Lower leg skin (tissue), 4 donors: Measurements from ENCODE around the gene COX7B. TPM values are rescaled to one million over a fixed set of nuclear protein-coding genes. Genes with fewer than 3 reads are reported as not detected.
"Not testable (repeated sequence)": the region's sequence is repeated elsewhere in the genome, so short reads cannot be mapped to it uniquely, and the experiment has no call there.

Experiments
- DNase-seq, 2 donors: peaks; one replicate each; pipeline ENCODE4 v3.0.0-alpha.2; 2019; ENCODE audit warnings: low spot score in 2 of 2
- H3K4me3 ChIP-seq: fragments of 200-600 bp; sonication (generic); 2 replicates; pipeline ENCODE4 v1.5.1; 2017; ENCODE audit warnings: mild to moderate bottlenecking, low read depth; ENCODE audit not compliant: poor library complexity, severe bottlenecking
- CTCF ChIP-seq, 3 donors: fragments of 450-650 bp; IDR thresholded peaks; one replicate each; pipeline ENCODE4 v1.5.1; 2016; ENCODE audit warnings: antibody characterized with exemption in 3 of 3, mild to moderate bottlenecking in 3 of 3, moderate library complexity in 2 of 3
- POLR2A ChIP-seq, 2 donors: fragments of 450-650 bp; IDR thresholded peaks; one replicate each; pipeline ENCODE4 v1.6.1; 2016 to 2017; ENCODE audit warnings: antibody characterized with exemption in 2 of 2, mild to moderate bottlenecking in 1 of 2, moderate library complexity in 1 of 2
- WGBS, 2 donors: methylation state at CpG; one replicate each; pipeline ENCODE4 v1.1.5; 2018; 5-methylcytosine and 5-hydroxymethylcytosine counted together
- intact Hi-C: fragments of 100-400 bp; cut with DNase I; formaldehyde crosslinking; loops from one replicate; pipeline ENCODE4 v1.15.0; 2023; ENCODE audit warnings: low total_unique reads
- total RNA-seq, 4 donors: library from RNA; depleted of rRNA; stranded (reverse); fragments of >200 nt; gene quantifications; one replicate each; pipeline ENCODE4 v1.1.0, GENCODE V29; 2016

Gene COX7B
- 100 to 1,000 TPM; 199 to 282 (median 248) TPM for total RNA-seq

GRCh38 chrX:77899081-77899828, at the start of gene COX7B:
COX7B (plus strand) TSS chrX:77899468; CDS start chrX:77899554, 86 bp downstream.
- WGBS, 2 donors = 0 to 40% methylated on average over 28 of the region's 28 CpGs
- intact Hi-C loops = no loop called here
- TF ChIP-seq CTCF (IDR thresholded peaks at IDR 0.05) (no peak), POLR2A (IDR thresholded peaks at IDR 0.05) (no peak)
- peak within 1 kb of the TSS; percentile 35 for H3K4me3 ChIP-seq
- peak; percentile 84 to 88 for DNase-seq

GRCh38 chrX:77875372-77875771, 23.9 kb upstream of the COX7B start:
- no peak overlapping the region for H3K4me3 ChIP-seq
- DNase-seq = no peak
- WGBS, 2 donors = 93 to 97% methylated on average over 8 of the region's 8 CpGs
- intact Hi-C loops = no loop called here
- no peak for TF ChIP-seq POLR2A (IDR thresholded peaks at IDR 0.05)
- no peak for TF ChIP-seq CTCF (IDR thresholded peaks at IDR 0.05)

GRCh38 chrX:77881418-77881817, 17.9 kb upstream of the COX7B start:
- H3K4me3 ChIP-seq, DNase-seq, intact Hi-C loops: not testable (repeated sequence)
- WGBS, 2 donors = 91 to 94% methylated on average over 4 of the region's 4 CpGs

- H3K4me3 ChIP-seq = no peak overlapping the region
- no peak for DNase-seq
- intact Hi-C loops = no loop called here
- no peak for TF ChIP-seq POLR2A (IDR thresholded peaks at IDR 0.05)
- WGBS, 2 donors = 89 to 90% methylated on average over 2 of the region's 2 CpGs
These were observed 6.4 kb upstream of the COX7B start for GRCh38 chrX:77892887-77893286.

GRCh38 chrX:77893713-77894112, 5.6 kb upstream of the COX7B start:
- H3K4me3 ChIP-seq = no peak overlapping the region
- TF ChIP-seq CTCF (IDR thresholded peaks at IDR 0.05) = no peak
- TF ChIP-seq POLR2A (IDR thresholded peaks at IDR 0.05) = no peak
- intact Hi-C loops = no loop called here
- WGBS, 2 donors = 77 to 86% methylated on average over 10 of the region's 10 CpGs
- DNase-seq = no peak

- peak within 1 kb of the TSS; percentile 43 for H3K4me3 ChIP-seq
- no peak for TF ChIP-seq CTCF (IDR thresholded peaks at IDR 0.05)
- TF ChIP-seq POLR2A (IDR thresholded peaks at IDR 0.05) = peak in 1 of 2 donors; percentile 62
- DNase-seq = peak; percentile 92 to 96
- intact Hi-C loops = no loop called here
- 1 to 41% methylated on average over 34 to 49 of the region's 49 CpGs for WGBS, 2 donors
These were observed 4.1 kb upstream of the COX7B start, which contains the start of gene MAGT1 for GRCh38 chrX:77894921-77895886. MAGT1 (minus strand) TSS chrX:77895435; CDS start chrX:77895410, 25 bp downstream.
